22Rv1 (cell line): ENCODE results near the gene TMC4.

Source experiments
- CTCF ChIP-seq: fragments of 450-650 bp; IDR thresholded peaks from 2 replicates; pipeline ENCODE4 v1.5.1; 2017; ENCODE audit warnings: mild to moderate bottlenecking
- ZFX ChIP-seq: fragments of 450-650 bp; IDR thresholded peaks from 2 replicates; pipeline ENCODE4 v1.6.1; 2017; ENCODE audit warnings: antibody characterized with exemption, borderline replicate concordance

- no peak for TF ChIP-seq CTCF
- TF ChIP-seq ZFX: no peak
Observed at GRCh38 chr19:54125713-54126112, 47.2 kb downstream of the TMC4 start.
